Spinal cord (tissue), 10 donors: ENCODE measurements around the gene MAGEA8. TPM values are rescaled to one million over a fixed set of nuclear protein-coding genes. Genes with fewer than 3 reads are reported as not detected.
"Not testable (repeated sequence)": the region's sequence is repeated elsewhere in the genome, so short reads cannot be mapped to it uniquely, and the experiment has no call there.

Experiments used
- DNase-seq, 6 donors: peaks; one replicate each; pipeline versions ENCODE4 v3.0.0 to v3.0.0-alpha.2; 2013 to 2015; ENCODE audit warnings: low spot score in 6 of 6, low read depth in 4 of 6
- H3K27ac ChIP-seq: one replicate; pipeline ENCODE4 v1.5.1; 2013; ENCODE audit warnings: low read depth, low read length, control low read depth
- H3K27me3 ChIP-seq: one replicate; pipeline ENCODE4 v1.6.1; 2013; ENCODE audit warnings: low read length; ENCODE audit not compliant: control insufficient read depth, insufficient read depth
- H3K36me3 ChIP-seq: one replicate; pipeline ENCODE4 v1.6.1; 2013; ENCODE audit warnings: low read length; ENCODE audit not compliant: control insufficient read depth, insufficient read depth
- H3K4me1 ChIP-seq: one replicate; pipeline ENCODE4 v1.6.1; 2013; ENCODE audit warnings: low read length; ENCODE audit not compliant: control insufficient read depth, insufficient read depth
- H3K4me3 ChIP-seq: one replicate; pipeline ENCODE4 v1.5.1; 2013; ENCODE audit warnings: low read depth, low read length, control low read depth
- H3K9me3 ChIP-seq: one replicate; pipeline ENCODE4 v1.6.1; 2013; ENCODE audit warnings: low read length; ENCODE audit not compliant: control insufficient read depth, insufficient read depth
- WGBS: methylation state at CpG from one replicate; pipeline ENCODE4 v1.1.5; 2013; ENCODE audit warnings: missing lambda C conversion rate; ENCODE audit not compliant: insufficient coverage; 5-methylcytosine and 5-hydroxymethylcytosine counted together
- long read RNA-seq, 4 donors: transcript quantifications; one replicate each; lab custom pipeline, GENCODE V29; 2026
- polyA plus RNA-seq, 2 donors: library from polyadenylated mRNA; unstranded; fragments of 120-200 nt; gene quantifications; one replicate each; pipeline ENCODE4 v1.2.1, GENCODE V29; 2013; ENCODE audit not compliant: insufficient read length in 2 of 2
- total RNA-seq, 2 donors: library from RNA; depleted of rRNA in 1 of 2; stranded (reverse); fragments of 120-200 nt in 1 of 2; fragments of >200 nt in 1 of 2; gene quantifications; one replicate each; pipeline versions ENCODE4 v1.2.3 to v1.2.4, GENCODE V29; 2013 to 2014
- donor health status: healthy.

MAGEA8 gene, protein sequence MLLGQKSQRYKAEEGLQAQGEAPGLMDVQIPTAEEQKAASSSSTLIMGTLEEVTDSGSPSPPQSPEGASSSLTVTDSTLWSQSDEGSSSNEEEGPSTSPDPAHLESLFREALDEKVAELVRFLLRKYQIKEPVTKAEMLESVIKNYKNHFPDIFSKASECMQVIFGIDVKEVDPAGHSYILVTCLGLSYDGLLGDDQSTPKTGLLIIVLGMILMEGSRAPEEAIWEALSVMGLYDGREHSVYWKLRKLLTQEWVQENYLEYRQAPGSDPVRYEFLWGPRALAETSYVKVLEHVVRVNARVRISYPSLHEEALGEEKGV
- not detected for total RNA-seq
- under 1 TPM; 0.14 to 0.36 TPM for polyA plus RNA-seq
- long read RNA-seq, donor 1, result 0 reads
- long read RNA-seq, donor 2, result 0 reads
- long read RNA-seq, donor 3, result 0 reads
- long read RNA-seq, donor 4, result 0 reads

DNA sequence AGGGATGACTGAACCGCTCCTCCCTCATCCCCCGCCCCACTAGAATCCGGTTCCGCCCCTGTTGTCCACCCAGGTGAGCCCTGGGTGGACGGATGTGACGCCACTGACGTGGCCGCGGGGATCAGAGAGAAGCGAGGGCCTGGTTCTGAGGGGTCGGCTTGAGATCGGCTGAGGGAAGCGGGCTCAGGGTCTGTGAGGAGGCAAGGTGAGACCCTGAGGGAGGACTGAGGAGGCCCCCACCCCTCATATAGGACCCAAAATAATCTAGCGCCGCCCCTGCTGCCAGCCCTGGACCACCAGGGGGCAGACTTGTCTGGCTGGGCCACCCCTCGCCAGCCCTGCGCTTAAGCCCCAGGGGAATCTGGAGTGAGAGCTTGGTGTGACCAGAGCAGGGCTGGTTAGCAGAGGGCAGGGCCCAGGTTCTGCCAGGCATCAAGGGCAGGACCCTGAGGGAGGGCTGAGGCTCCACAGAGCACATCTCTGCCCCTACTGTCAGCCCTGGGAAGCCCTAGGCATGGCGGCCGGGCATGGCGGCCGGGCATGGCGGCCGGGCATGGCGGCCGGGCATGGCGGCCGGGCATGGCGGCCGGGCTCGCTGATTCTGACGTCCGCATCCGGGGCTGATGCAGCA is at the start of gene MAGEA8:
Gene MAGEA8, plus strand, starts transcription at position 103 of the 631 bp plus-strand sequence. CDS start 3,090 bp downstream, outside the sequence.
- no peak within 1 kb of the TSS for H3K4me3 ChIP-seq
- no peaks in the 10 kb centered on the region for H3K27me3 ChIP-seq
- no peak within 1 kb of the TSS for H3K27ac ChIP-seq
- no peaks in the 10 kb centered on the region for H3K36me3 ChIP-seq
- H3K9me3 ChIP-seq, result no peaks in the 10 kb centered on the region
- H3K4me1 ChIP-seq, result no peaks in the 10 kb centered on the region
- WGBS, result 85% methylated on average over 28 of the region's 33 CpGs
- DNase-seq, result no peak

DNA sequence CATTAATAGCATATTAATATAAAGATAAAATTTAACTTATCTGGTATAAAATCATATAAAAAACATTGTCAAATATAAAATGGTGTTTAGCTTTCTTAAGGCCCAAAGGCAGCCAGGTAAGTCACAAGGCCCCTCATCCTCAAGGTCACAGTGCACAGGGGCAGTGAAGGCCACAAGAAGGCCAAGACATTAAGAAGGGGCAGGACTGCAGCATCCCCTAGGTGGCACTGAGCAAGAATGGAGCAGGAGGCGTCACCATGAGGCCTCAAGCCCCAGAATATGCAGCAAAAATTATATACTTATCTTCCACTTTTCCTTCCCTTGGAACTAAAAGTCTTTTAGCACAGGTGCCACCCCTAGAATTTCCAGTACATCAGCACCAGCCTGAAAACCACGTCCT is 49.5 kb upstream of the MAGEA8 start:
- 27% methylated on average over 1 of the region's 2 CpGs for WGBS
- Histone ChIP-seq H3K4me3 (no peak overlapping the region), H3K27ac (no peak overlapping the region), H3K36me3 (no peaks in the 10 kb centered on the region), H3K27me3 (no peaks in the 10 kb centered on the region), H3K4me1 (no peaks in the 10 kb centered on the region), H3K9me3 (no peaks in the 10 kb centered on the region)
- no peak for DNase-seq

DNA sequence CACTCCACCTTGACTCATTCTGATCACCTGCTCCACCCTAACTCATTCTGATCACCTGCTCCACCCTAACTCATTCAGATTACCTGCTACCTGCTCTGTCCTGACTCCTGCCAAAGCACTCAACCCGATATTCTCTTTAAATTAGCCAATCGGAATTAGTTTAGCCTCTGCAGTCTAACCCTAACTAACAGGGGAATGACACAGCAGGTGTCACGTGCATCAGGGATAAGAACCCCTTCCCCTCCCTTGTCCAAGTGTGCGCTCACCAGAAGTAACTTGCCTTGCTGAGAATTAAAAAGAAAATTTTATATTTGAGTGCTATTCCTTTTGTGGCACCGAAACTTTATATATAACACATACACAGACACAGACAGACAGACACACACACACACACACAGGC is 44.3 kb upstream of the MAGEA8 start:
- H3K27ac ChIP-seq, H3K27me3 ChIP-seq, DNase-seq, H3K36me3 ChIP-seq, H3K9me3 ChIP-seq, H3K4me1 ChIP-seq, H3K4me3 ChIP-seq: not testable (repeated sequence)
- WGBS, result 54% methylated on average over 2 of the region's 5 CpGs

DNA sequence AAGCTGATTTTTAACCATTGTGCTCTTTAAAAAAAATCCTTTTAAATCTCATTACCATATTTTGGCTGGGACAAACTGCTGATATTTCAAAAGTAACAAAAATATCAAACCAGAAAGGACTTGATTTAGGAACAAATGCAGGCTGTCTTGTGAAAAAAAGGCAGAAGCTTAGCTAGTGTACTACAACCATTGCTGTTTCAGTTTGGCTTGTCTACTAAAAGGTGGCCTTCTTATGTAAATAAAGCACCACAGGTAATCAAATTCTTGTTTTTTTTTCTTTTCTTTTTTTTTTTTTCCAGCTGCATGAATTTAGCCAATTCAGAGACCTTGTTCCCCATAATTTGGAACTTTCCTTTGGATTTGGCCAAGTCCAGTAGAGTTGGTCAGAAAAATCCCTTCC is 43.8 kb upstream of the MAGEA8 start:
- Histone ChIP-seq H3K27me3 (no peaks in the 10 kb centered on the region), H3K4me1 (no peaks in the 10 kb centered on the region), H3K27ac (no peak overlapping the region), H3K9me3 (no peaks in the 10 kb centered on the region), H3K36me3 (no peaks in the 10 kb centered on the region), H3K4me3 (no peak overlapping the region)
- no peak for DNase-seq

DNA sequence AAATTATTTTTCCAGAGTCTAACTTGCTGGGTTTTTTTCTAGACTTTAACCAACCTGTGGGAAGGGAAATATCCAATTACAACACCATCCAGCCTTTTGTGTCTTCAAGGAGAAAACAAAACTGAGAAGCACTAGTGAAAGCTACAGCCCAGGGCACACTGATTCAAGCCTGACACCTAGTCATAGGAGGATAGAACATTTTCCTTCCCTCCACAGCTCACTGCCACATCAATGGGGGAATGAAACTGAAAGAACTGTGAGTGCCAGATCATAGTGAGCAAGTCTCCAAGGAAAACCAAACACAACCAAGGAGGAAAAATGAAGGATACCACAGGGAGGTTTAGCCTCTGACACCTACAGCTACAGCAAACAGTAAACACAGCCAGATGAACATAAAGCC is 43.3 kb upstream of the MAGEA8 start:
- H3K27ac ChIP-seq, result no peak overlapping the region
- no peak overlapping the region for H3K4me3 ChIP-seq
- no peaks in the 10 kb centered on the region for H3K27me3 ChIP-seq
- no peaks in the 10 kb centered on the region for H3K4me1 ChIP-seq
- H3K36me3 ChIP-seq, result no peaks in the 10 kb centered on the region
- H3K9me3 ChIP-seq, result no peaks in the 10 kb centered on the region
- DNase-seq, result no peak

DNA sequence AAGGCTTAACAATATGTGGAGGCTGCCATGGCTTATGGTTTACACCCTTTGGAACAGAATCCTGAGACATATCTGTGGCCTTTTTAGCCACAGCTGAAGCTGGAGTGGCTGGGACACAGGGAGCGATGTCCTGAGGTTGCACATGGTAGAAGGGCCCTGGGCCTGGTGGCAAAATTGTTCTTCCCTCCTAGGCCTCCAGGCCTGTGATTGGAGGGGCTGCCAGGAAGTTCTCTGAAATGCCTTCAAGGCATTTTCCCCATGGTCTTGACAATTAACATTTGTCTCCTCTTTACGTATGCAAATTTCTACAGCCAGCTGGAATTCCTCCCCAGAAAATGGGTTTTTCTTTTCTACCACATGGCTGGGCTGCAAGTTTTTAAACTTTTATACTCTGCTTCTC is 39.1 kb upstream of the MAGEA8 start:
- no peak for DNase-seq
- no peaks in the 10 kb centered on the region for H3K9me3 ChIP-seq
- H3K4me1 ChIP-seq, result no peaks in the 10 kb centered on the region
- H3K27me3 ChIP-seq, result no peaks in the 10 kb centered on the region
- H3K36me3 ChIP-seq, result no peaks in the 10 kb centered on the region
- 93% methylated on average over 2 of the region's 2 CpGs for WGBS
- H3K27ac ChIP-seq, result no peak overlapping the region
- no peak overlapping the region for H3K4me3 ChIP-seq

DNA sequence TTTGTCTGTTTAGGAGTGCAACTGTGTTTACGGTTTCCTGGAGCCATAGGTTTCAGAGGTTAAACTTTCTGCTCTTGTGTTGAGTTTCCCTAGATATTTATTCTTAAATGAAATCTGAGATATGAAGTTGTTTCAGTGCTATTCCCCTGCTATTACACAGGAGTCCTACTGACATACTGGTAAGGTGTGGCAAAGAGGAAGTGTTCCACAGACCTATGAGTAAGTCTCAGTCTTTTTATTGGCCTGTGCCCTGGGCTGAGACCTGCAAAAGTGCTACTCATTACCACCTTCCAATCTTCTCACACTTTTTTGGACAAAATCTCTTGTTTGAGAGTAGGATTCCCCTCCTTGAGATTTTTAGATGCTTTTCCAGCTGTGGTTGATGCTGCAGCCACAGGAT is 35.6 kb upstream of the MAGEA8 start:
- H3K9me3 ChIP-seq, result no peaks in the 10 kb centered on the region
- no peaks in the 10 kb centered on the region for H3K27me3 ChIP-seq
- H3K4me1 ChIP-seq, result no peaks in the 10 kb centered on the region
- H3K36me3 ChIP-seq, result no peaks in the 10 kb centered on the region
- no CpG with 5 or more reads among the region's 1 CpG for WGBS
- H3K4me3 ChIP-seq, result no peak overlapping the region
- no peak overlapping the region for H3K27ac ChIP-seq
- no peak for DNase-seq

DNA sequence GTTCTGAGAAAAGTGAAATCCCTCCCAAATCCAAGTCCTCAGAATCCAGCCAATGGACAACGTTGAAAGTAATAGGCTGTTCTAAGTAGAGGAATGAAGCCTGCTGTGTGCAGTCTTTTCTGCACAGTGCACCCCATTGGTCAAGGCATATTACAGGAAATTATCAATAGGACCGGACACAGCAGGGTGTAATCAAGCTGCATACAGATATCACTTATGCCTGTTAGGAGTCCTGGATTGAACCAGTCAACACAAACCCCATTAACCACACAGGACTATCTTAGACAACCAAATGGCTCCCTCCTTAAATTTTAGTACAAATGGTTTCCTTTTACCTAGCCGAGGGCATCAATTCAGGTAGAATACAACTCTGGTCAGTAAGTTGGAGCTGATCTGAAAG is 34.2 kb upstream of the MAGEA8 start:
- H3K27ac ChIP-seq, result no peak overlapping the region
- no peaks in the 10 kb centered on the region for H3K36me3 ChIP-seq
- no peaks in the 10 kb centered on the region for H3K9me3 ChIP-seq
- no peaks in the 10 kb centered on the region for H3K27me3 ChIP-seq
- H3K4me3 ChIP-seq, result no peak overlapping the region
- H3K4me1 ChIP-seq, result no peaks in the 10 kb centered on the region
- DNase-seq, result no peak
- 72% methylated on average over 3 of the region's 3 CpGs for WGBS

DNA sequence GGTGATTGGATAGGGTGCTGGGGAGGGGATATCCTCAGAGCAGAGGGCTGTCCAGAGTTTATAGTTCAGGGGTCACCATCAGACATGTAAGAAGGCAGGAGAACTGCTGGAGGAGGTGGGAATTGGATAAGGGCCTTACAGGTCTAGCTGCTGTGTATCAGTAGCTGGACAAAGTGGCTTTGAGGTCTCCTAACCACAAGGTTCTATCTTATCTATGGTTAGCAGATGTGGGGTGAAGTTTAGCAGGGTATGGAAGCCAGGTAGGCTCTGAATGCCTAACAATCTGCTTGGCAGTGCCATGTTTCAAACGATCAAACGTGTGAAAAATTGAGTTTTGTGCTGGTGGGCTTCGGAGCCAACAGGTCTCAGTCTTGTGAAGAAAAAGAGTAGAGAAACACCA is 32.1 kb upstream of the MAGEA8 start:
- no peaks in the 10 kb centered on the region for H3K4me1 ChIP-seq
- no peaks in the 10 kb centered on the region for H3K27me3 ChIP-seq
- WGBS, result 52% methylated on average over 3 of the region's 3 CpGs
- no peak overlapping the region for H3K27ac ChIP-seq
- no peak for DNase-seq
- no peak overlapping the region for H3K4me3 ChIP-seq
- H3K9me3 ChIP-seq, result no peaks in the 10 kb centered on the region
- H3K36me3 ChIP-seq, result no peaks in the 10 kb centered on the region

DNA sequence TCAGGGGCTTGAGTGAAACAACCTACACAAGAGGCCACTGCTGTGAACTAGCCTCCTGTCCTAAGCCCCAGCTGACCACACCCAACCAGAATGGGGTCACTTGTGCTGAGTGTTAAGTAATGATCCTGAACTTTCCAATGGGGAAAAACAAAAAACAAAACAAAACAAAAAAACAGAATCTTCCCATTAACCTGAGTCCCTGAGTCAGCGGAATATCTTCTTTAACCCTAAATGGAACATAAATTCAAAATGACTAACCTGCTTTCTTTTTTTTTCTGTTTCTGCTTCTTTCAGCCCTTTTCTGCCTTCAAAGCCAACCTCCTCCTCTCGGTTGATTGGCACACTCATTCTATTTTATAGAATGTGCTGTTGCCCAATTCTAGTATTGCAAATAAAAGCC is 31.2 kb upstream of the MAGEA8 start:
- no peaks in the 10 kb centered on the region for H3K36me3 ChIP-seq
- H3K4me1 ChIP-seq, result no peaks in the 10 kb centered on the region
- H3K27ac ChIP-seq, result no peak overlapping the region
- no peak overlapping the region for H3K4me3 ChIP-seq
- DNase-seq, result no peak
- WGBS, result 92% methylated on average over 1 of the region's 2 CpGs
- no peaks in the 10 kb centered on the region for H3K9me3 ChIP-seq
- H3K27me3 ChIP-seq, result no peaks in the 10 kb centered on the region
